ENCODE measurements around the gene TUBB1. TPM values are rescaled to one million over a fixed set of nuclear protein-coding genes. Genes with fewer than 3 reads are reported as not detected.

Gene TUBB1
- total and polyA plus RNA-seq, 2 donors (not counting 1 experiment from before 2014, with no cell fraction given), result 0.22 to 0.43 TPM

DNA sequence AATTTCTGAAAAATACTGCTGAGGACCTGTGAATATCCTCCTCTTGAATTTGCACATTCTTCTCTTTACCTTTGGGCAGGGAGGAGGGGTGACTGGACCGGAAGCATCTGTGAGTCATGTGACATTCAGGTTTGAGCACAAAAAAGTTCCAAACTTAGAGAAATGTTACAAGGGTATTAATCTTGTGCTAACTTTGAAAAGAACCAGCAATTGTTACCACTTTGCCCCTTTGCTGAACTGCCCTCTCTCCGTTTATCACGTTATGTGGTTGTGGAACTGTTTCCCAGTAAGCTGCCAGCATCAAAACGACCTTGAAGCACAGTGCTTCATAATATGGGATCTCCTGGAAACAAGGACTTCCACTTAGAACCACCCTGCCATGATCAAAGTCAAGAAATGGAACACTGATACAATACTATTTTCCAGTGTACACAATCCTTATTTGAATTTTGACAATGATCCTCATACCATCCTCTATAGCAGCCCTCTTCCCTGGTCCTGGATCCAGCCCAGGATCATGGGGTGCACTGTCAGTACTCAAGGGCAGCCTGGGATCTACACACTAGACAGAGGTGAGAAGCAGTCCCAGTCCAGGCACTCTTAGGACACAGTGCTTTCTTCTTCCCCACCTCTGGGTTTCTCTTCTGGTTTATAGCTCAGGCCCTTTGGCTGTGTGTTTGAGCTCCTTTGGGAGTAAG is 2.3 kb upstream of the TUBB1 start:
- H3K79me2 ChIP-seq (ENCODE audit: control insufficient read depth, insufficient read depth, low read length), result peaks cover 37% of the 10 kb centered on the region
- WGBS (ENCODE audit: insufficient coverage), result 0% methylated on average over 1 of the region's 4 CpGs
- no peaks in the 10 kb centered on the region for H4K20me1 ChIP-seq (ENCODE audit: control insufficient read depth, insufficient read depth, low read length, poor library complexity, severe bottlenecking)
- H3K4me1 Mint-ChIP-seq, result peaks cover 37% of the 10 kb centered on the region
- ATAC-seq (ENCODE audit: low read depth) (peak; percentile 67), DNase-seq (peak; percentile 61)
- no peak overlapping the region for H3K9ac ChIP-seq (ENCODE audit: low read length)
- no peaks in the 10 kb centered on the region for H3K36me3 ChIP-seq (replicated peaks in 1 of 2; ENCODE audit: control extremely low read depth in 1 of 2, control insufficient read depth in 1 of 2, extremely low read depth in 1 of 2, insufficient read depth in 2 of 2, low read length in 1 of 2)
- intact Hi-C loops (cut with micrococcal nuclease), result loop anchor here (1.0 to 2.0 kb wide), 2 partner anchors 10 to 16 kb away; partner anchors contain the start of genes ATP5F1E and CTSZ
- peak overlapping the region; percentile 54 for H3K4me2 ChIP-seq (replicated peaks; ENCODE audit: low read depth, low read length, poor library complexity, severe bottlenecking)
- no peaks in the 10 kb centered on the region for H3K9me3 ChIP-seq (ENCODE audit: control extremely low read depth in 1 of 3, control insufficient read depth in 2 of 3, insufficient read depth in 1 of 3, low read length in 2 of 3)
- peak overlapping the region; percentile 76 for H3K4me3 Mint-ChIP-seq
- peaks cover 20 to 24% of the 10 kb centered on the region in 2 donors for H3K4me1 ChIP-seq (ENCODE audit: control insufficient read depth in 2 of 2, insufficient read depth in 2 of 2, low read length in 2 of 2)
- POLR2A ChIA-PET, result interaction anchor here (1.5 to 2.3 kb wide), 2 partner anchors 11 to 15 kb away, joined by 8 to 10 read pairs; partner anchors contain the start of gene ATP5F1E
- H2AFZ ChIP-seq (ENCODE audit: insufficient read depth, low read depth, low read length, poor library complexity, severe bottlenecking), result peak overlapping the region; percentile 3
- CTCF ChIA-PET, result interaction anchor here (1.2 kb wide), 1 partner anchor 9 kb away, joined by 3 read pairs; no protein-coding TSS in a partner anchor
- H3K9me3 Mint-ChIP-seq (ENCODE audit: insufficient read depth), result no peaks in the 10 kb centered on the region
- H3K27me3 Mint-ChIP-seq, result no peaks in the 10 kb centered on the region
- H3K27me3 ChIP-seq (replicated peaks in 1 of 4; ENCODE audit: control extremely low read depth in 1 of 4, control insufficient read depth in 3 of 4, insufficient read depth in 4 of 4, low read length in 3 of 4), result no peaks in the 10 kb centered on the region
- peak overlapping the region; percentile 14 to 35 for H3K27ac ChIP-seq (ENCODE audit: low read length in 2 of 2)
- no peak for TF ChIP-seq EZH2 (IDR thresholded peaks at IDR 0.05; ENCODE audit: borderline replicate concordance, insufficient read depth, low read depth, low read length, poor library complexity, severe bottlenecking)
- TF ChIP-seq CTCF (IDR thresholded peaks at IDR 0.05), result no peak
- peak overlapping the region; percentile 86 for H3K27ac Mint-ChIP-seq
- peak overlapping the region in 1 of 5 experiments; percentile 2 for H3K4me3 ChIP-seq (ENCODE audit: control extremely low read depth in 1 of 5, extremely low read depth in 1 of 5, insufficient read depth in 1 of 5, low read depth in 2 of 5, low read length in 4 of 5)
